ENCODE measurements around the gene XRCC2.
"Not testable (repeated sequence)": the region's sequence is repeated elsewhere in the genome, so short reads cannot be mapped to it uniquely, and the experiment has no call there.

The XRCC2 gene
- total RNA-seq, result 0.94 to 4.4 reads per million in 2 donors

DNA sequence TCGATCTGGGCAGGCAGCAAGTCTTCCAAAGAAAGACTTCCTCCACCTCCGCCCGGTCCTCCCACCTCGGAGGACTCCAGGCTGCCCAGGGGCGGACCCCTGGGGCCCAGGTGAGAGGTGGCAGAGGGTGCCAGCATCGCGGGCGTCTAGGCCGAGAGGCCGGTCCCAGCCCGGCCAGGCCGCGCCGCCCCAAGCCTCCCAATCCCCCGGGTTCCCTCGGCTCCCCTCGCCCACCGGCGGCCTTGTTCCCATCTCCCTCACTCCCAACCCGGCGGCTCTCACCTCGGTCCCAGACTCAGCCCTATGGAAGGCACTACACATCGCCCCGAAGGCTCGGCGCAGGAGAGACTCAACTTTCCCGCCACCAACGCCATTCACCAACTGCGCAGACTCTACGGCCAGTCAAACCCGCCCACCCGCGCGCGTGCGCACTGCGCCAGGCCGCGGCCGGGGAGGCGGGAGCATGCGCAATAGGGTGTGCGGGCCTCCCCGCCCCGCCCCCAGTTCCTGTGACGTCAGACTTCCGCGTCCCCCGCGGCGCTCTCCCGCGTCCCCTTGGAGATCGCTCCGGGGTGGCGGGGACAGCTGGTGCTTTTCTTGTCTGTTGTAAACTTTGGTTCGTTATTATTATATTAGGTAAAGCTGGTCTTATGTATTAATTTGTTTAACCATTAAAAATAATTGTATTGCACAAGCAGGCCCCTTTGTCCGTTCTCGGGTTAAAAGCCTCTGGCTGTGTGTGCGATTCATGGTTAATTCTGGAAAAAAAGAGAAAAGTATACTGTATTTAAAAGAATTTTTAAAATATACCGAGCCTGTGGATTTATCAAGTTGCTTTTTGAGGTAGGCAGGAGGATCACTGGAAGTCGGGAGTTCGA, at the start of gene XRCC2:
TSS of gene XRCC2 (minus strand) at position 383 of the 878 bp plus-strand sequence. CDS start at position 321, 62 bp downstream.
- DNase-seq, result peak; percentile 89 to 96 (median 93)

DNA sequence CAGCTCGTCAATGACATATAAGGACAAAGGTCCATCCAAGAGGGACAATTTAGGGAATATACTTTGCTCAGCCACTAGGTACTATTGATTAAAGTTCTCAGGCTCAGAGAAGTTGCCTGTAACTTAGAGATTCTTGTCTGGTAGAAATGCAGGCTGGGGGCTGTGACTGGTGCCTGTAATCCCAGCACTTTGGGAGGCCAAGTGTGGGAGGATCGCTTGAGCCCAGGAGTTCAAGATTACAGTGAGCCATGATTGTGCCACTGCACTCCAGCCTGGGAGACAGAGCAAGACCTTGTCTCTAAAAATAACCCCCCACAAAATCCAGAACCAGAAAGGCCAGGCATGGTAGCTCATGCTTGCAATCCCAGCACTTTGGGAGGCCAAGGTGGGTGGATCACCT, 47.4 kb upstream of the XRCC2 start:
- DNase-seq, result no peak

DNA sequence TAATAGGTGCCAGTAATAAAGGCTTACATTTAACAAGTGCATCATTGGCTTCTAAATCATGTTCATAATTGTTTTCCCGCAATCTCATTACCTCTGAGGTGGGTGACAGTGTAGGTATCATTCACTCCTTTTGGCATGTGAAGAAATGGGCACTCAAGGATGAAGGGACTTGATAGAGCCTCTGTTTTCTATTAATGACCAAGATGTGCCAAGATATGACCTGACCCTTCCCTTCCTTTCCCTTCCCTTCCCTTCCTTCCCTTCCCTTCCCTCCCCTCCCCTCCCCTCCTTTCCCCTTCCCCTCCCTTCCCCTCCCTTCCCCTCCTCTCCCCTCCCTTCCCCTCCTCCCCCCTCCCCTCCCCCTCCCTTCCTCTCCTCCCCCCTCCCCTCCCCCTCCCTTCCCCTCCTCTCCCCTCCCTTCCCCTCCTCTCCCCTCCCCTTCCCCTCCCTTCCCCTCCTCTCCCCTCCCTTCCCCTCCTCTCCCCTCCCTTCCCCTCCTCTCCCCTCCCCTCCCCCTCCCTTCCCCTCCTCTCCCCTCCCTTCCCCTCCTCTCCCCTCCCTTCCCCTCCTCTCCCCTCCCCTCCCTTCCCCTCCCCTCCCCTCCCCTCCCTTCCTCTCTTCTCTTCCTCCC, 36.6 kb upstream of the XRCC2 start:
- DNase-seq, result not testable (repeated sequence)

GRCh38 chr7:152711444-152711944, 35.6 kb upstream of the XRCC2 start:
- no peak for DNase-seq

DNA sequence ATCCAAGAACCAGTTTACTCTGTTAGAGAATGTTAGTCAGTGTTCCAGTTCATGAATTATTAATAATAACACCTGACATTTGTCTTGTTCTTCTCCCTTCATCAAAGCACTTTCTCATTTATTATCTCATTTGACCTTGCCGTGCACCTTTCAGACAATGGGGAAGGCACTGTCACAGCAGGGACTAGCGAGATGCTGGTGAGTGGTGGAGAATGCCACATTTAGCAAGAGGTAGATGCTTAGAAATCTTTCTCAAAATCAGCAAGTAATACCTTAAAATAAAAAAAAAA, 34.2 kb upstream of the XRCC2 start:
- DNase-seq, result no peak

DNA sequence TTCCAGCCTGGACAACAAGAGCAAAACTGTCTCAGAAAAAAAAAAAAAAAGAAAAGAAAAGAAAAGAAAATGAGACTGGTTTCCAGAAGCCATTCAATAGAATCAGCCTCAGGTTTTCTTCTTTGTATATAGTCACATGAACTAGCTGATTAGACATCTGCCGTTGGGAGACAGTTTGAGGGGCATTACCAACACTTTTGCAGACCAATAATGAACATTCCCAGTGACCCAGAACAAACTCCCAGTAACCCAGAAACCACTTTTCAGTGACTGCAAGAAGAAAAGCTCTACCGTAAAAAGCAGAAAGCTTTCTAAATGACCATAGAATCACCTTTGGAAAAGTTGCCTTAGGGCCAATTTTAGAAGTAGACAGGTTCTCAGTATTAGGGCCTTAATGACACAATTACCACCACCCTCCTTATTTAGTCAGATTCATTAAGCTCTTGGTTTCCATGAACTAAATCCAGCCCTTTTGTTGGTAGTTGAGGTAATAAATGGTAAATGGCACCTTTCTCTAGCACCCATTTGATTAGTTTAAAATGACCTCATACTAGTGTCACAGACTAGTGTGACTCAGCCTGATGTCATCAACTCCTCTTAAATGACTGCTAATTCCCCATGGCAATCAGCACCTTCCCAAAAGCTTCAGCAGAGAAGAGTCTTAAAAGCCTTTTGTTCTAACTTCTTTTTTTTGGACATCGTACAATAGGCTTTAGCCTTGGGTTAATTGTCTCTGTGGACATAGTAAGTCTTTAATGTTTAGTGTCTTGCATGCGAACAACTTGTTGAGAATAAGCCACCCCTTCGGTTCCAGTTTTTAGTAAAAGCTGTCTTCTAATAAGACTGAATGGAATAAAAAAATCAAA, 33.6 kb upstream of the XRCC2 start:
- DNase-seq, result no peak

DNA sequence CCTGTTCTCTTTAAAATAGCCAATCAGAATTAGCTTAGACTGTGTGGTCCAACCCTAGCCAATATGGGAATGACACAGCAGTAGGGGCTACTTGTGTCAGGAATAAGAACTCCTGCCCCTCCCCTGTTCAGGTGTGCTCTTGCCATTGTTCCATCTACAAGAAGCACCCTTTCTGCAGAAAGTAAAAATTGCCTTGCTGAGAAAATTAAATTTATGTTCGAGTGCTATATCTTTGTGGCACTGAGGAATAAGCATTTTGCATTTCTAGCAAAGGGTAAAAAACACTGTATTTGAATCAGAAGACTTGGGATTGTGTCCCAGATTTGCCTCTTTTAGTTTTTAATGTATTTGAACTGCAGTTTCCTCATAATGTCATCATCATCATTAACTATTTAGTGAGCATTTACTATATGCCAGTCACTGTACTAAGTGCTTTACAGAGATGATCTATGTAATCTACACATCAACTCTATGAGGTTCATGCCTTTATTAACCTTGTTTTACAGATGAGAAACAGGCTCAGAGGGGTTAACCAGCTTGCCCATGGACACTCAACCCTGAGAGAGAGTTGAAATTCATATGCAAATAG, 28.9 kb upstream of the XRCC2 start:
- DNase-seq, result no peak

DNA sequence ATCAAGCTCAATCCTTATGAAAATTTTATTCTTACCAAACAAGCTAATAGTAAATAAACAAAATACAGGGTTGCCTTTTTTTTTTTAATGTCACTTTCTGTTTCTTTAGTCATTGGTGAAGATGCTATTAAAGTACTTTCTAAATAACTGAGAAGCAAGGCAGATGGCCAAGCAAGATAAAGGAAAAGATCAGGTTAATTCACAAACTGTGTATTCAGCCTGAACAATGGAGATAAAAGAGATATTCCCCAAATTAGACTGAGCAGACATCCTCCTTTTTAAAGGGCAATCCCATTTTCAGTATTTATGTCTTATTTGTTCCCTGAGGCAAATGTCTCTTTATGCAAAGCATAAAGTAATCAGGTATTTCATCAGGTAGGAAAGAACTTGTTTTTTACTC, 23.1 kb upstream of the XRCC2 start:
- no peak for DNase-seq

- DNase-seq, result not testable (repeated sequence)
Observed at GRCh38 chr7:152697268-152697974, 21.5 kb upstream of the XRCC2 start.

- DNase-seq, result not testable (repeated sequence)
Observed at GRCh38 chr7:152692196-152692595, 16.3 kb upstream of the XRCC2 start.

- DNase-seq, result no peak
Observed at GRCh38 chr7:152683297-152683696, 7.4 kb upstream of the XRCC2 start.

DNA sequence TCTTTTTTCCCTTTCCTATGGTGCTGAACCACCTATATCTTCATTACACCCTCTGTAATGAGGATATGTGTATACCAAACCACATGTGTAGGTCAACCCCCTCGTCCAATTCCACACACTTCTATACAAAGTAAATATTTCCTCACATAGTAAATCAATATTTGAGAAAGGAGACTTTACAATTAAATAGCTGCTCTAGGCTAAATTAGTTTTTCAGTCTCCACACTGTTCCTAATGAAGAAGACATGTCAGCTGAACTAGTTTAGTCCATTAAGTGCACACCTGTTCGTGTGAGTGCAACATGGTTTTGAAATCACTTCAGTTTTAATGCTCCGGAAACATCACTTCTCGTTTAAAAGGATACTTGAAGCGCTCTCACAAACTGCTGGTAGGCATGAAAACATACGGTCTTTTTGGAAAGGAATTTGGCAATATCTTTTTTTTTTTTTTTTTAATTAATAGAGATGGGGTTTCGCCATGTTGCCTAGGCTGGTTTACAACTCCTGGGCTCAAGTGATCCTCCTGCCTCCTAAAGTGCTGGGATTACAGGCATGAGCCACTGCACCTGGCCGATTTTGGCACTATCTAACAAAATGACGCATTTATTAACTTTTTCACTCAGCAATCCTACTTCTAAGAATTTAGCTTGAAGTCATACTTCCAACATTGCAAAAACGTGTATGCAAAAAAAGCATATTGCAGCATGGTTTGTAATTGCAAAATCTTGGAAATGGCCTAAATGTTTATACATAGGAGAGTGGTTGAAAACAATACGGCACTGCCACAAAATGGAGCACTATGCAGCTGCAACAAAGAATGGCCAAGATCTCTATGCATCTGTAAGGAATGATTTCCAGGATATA, 2.1 kb upstream of the XRCC2 start:
- DNase-seq, result no peak

DNA sequence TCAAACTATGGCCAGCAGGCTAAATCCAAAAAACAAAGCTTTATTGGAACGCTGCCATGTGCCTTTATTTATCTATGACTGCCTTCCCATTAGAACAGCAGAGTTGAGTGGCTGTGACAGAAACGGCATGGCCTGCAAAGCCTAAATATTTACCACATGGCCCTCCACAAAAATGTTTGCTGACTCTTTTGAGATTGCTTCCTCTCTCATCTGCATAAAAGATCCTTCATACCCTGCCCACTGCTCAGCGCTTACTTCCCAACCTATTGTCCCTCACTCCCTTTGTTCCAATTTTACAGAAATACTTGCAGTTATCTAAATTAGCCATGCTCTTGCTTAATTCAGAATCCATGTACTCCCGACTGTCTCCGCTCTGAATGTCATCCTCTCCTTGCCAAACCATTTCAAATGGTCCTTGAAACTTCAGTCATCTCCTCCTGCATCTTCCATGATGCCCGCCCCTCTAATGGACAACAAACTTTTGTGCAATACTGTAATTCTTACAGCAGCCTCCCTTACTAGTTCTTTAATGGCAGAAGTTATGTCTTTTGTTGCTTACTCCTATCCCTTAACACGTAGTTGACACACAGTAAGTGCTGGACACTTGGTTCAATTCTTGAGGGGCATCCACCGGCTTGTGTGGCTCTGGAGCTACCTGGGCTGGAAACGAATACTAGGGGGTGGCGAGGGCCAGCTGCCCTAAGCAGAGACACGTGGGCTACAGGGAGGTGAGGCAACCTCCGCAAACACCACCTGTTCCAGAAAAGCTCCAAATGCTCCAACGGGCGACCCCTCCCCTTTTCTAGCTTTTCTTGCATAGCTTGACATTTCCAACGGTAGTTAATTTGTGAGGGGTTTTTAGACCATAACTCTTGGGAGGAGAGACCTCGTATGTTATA, 832 bp downstream of the XRCC2 start:
- DNase-seq, result peak in 1 of 5 experiments; percentile 22

DNA sequence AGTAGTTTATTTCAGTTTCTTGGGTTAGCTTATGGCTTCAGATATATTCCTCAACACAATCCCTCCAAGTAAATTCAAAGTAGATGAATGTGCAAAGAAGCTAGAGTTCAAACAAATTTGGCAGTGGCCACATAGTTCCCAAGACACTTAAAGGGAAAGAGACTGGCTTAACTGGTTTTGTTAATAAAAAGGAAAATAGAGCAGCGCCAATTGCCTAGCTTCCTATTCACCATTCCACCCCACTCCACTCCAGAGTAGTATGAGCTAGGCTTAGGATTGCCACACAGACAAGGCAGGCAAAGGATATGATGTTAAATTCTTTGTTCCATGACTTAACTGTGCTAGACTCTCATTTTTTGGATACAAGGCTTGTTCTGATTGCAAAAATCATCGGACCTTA, 2.0 kb downstream of the XRCC2 start:
- no peak for DNase-seq

- DNase-seq, result no peak
Observed at GRCh38 chr7:152672626-152673025, 3.3 kb downstream of the XRCC2 start.

DNA sequence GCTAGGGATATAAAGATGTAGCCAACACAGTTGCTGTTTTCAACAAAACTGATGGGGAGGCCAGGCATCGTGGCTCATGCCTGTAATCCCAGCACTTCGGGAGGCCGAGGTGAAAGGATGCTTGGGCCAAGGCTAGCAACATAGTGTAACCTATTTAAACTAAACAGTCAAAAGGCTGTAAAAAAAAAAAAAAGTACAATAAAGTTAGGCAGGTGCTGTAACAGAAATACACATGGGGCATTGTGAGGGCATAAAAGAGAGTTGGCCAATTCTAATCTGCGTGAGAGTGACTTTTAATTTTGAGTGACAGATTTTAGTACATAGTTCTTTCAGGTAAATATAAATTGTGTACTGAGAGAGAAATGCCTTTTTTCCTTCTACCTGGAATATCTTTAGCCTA, 6.2 kb downstream of the XRCC2 start:
- no peak for DNase-seq

DNA sequence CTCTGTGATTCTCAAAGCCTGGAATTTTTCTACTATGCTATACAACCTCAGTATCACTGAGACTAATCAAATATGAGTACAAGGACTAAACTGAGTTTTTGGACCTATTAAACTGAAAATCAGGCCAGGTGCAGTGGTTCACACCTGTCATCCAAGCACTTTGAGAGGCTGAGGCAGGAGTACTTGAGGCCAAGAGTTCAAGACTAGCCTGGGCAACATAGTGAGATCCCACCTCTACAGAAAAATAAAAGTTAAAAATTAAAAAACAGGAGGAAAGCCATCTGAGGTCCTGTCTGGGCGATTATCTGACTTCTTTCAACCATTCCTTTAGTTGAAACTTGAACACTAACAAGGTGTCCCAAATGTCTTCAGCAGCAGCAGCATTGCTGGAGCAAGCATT, 7.0 kb downstream of the XRCC2 start:
- DNase-seq, result no peak

- DNase-seq, result peak in 1 of 5 experiments; percentile 15
Observed at GRCh38 chr7:152667958-152668357, 8.0 kb downstream of the XRCC2 start.

DNA sequence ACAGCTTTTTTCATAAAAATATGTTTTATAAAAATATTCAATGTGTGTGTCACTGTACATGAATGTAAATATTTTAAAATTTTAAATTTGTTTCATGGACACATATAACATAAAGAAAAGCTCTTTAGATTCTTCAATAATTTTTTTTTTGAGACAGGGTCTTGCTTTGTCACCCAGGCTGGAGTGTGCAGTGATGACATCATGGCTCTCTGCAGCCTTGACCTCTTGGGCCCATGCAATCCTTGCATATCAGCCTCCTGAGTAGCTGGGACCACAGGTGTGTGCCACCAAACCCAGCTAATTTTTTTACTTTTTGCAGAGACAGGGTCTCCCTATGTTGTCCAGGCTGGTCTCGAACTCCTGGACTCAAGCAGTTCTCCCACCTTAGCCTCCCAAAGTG, 9.9 kb downstream of the XRCC2 start:
- DNase-seq, result no peak

GRCh38 chr7:152664636-152665035, 11.3 kb downstream of the XRCC2 start:
- DNase-seq, result no peak

Data from T-helper 2 cell (primary cell).